Inflammatory macrophage treated with lipopolysaccharide for 1 hour (primary cell): Measurements from ENCODE around the gene ISM1.

Source experiments
- DNase-seq, 2 donors: peaks; one replicate each; pipeline ENCODE4 v3.0.0-alpha.2; 2020 to 2022

Gene ISM1

GRCh38 chr20:13320702-13321101, 99.6 kb downstream of the ISM1 start:
- no peak for DNase-seq

GRCh38 chr20:13321416-13321815, 100.3 kb downstream of the ISM1 start:
- no peak for DNase-seq

GRCh38 chr20:13322198-13322597, 101.1 kb downstream of the ISM1 start:
- DNase-seq, result no peak

DNA sequence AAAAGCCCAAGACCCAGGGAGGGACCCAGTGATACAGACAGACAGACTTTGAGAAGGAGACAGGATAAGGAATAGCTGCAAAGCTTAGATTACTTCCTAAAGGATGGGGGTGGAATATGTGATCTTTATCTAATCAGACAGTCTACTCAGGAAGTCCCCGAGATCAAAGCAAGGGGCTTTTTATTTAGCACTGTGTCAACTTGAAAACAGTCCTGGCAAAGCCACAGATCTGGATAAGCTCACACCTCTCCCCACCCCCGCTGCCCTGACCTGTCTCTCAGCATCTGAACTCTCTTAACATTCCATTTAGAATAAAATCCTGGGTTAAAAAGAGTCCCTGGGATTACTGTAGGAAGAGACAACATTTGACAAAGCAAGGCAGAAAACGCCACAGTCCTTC, 101.5 kb downstream of the ISM1 start:
- no peak for DNase-seq

- DNase-seq, result no peak
Observed at GRCh38 chr20:13325033-13325432, 104.0 kb downstream of the ISM1 start.

DNA sequence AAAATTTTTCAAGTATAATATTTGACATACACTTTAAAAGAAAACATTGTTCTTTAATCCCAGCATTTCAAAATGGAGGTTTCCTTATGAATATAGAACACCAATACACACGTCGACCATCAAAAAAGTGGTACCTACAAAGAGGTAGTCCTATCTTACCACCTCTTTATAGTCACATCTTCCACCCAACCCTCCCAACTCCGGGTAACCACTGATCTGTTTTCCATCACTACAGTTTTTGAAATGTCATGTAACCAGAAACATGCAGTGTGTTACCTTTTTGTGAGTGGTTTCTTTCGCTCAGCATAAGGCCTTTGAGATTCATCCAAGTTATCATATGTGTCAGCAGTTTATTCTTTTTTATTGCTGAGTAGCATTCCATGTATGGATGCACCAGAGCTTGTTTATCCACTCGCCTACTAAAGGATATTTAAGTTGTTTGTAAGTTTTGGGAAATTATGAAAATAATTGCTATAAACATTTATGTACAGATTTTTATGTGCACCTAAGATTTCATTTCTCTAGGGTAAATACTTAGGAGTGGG, 104.8 kb downstream of the ISM1 start:
- no peak for DNase-seq

GRCh38 chr20:13331536-13331935, 110.5 kb downstream of the ISM1 start:
- DNase-seq, result no peak

- DNase-seq, result no peak
Observed at GRCh38 chr20:13333036-13333435, 112.0 kb downstream of the ISM1 start.

- DNase-seq, result no peak
Observed at GRCh38 chr20:13333793-13334192, 112.7 kb downstream of the ISM1 start.

GRCh38 chr20:13336308-13337089, 115.4 kb downstream of the ISM1 start:
- no peak for DNase-seq

DNA sequence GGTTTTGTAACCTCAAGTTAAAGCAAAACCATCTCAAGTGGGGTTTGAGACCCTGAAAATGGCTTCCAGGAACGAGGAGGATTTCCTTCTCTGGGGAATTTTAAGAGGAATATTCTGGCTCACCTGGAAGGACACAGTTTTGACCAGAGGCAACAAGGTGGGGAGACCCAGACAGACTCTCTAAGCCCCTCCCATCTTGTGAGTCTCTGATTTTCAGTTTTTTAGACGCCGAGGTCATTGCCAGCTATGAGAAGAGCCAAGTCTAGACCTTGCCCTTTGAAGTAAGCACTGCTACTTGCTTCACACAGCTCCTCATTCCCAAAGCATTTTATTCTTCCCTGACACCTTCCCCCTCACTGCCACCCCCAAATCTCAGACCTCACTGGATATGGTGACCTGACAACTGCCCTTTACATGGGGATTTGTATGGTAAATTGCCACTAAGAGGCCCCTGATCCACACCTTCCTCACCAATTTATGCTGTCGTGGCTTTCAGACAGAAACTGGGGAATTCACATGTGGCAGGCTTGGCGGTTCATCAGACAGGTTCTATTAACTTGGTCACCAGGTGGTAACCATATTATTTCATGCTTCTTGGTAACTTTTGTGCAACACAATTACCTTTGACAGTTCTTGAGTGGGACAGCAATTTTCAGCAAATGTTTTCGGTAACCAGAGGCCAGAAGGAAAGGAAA, 116.2 kb downstream of the ISM1 start:
- no peak for DNase-seq

GRCh38 chr20:13338097-13338661, 117.1 kb downstream of the ISM1 start:
- DNase-seq, result no peak

- no peak for DNase-seq
Observed at GRCh38 chr20:13338999-13339411, 117.9 kb downstream of the ISM1 start.

DNA sequence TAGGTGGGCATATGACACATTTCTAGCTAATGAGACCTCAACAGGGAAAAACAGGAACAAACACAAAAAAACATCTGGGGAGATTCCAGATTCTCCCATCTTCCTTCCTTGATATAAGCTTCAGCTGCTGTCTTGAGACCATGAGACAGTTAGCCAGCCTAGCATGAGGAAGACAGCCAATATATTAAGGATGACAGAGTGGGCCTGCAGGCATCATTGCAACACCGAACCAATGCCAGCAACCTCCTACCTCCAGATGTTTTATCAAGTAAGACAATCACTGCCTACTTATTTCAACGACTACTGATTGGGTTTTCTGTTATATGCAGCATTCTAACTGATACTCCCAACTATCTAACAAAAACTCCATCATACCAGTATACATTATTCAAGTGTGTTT, 119.0 kb downstream of the ISM1 start:
- peak in 1 of 2 donors; percentile 2 for DNase-seq

DNA sequence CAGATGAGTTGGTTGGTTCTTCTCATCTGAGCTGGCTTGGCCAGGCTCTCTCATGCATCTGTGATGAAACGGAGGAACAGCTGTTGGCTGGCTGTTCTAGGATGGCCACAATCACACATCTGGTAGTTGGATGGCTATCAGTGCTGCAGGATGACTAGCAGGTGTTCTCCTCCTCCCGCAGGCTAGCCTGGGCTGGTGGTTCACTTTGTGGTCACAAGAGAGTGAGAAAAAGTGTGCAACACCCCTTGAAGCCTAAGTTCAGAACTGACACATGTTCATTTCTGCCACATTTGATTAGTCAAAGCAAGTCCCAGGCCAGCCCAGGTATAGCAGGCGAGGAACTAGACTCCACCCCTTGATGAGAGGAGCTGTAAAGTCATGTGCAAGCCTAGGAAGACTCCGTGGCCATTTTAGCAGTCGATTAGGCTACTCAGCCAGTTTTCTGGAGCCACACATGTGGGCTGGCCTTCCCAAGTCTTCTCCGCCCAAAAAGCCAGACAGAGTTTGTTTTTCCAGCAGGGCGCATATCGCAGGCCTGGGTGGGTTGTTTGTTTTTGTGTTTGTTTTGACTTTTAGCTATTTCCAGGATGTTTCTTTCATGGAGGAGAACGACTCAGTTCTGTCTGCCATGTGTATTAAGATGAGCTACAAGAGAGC, 120.8 kb downstream of the ISM1 start:
- no peak for DNase-seq

DNA sequence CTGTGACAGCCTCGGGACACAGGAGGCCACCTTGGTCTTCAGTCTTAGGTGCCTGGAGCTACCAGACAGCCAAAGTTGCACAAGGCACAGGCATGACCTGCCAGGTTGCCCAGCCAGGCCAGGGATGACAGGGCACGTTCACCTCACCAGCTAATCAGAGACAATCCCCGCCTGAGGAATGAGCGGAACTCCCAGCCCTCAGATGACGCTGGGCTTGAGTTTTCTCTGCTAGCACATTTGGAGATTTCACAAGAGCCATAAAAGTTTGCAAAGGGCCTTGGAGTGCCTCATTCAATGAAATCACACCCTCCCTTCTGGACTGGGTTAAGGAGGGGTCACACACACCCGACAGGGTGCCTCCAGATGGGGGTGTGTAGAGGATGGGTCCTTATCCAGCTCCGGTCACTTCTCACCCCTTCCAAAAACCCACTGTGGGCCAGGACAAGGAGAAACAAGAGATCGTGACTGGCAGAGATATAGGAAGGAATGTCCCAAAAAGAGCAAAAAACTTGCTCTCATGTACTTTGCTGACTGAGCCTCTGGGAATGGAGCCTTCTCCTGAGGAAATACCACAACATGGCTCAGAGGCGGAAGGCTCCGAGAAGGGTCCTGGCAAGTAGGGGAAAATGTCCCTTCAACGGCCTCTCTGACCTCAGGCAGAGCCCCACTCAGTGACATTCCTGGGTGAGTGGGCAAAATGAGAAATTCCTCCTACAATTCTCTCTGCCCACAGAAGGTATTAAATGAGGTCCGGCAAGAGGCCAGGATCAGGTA, 121.6 kb downstream of the ISM1 start:
- DNase-seq, result no peak

DNA sequence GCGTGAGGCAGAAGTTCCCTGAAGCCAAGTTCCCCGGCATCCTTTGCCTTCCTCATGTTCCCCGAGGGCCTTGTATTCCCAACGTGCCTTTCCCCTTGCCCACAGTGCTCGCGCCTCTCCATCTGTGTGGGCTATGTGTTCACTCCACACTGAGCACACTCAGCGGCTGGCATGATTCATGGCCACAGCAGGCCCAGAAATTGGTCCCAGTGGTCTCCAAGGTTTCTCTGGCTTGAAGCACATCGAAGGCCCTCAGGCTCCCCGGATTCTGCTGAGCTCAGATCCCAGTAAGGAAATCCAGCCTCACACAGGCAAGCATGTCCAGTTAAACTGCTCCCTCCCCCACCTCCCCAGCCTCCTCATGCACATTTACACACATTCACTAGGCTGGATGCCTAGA, 123.6 kb downstream of the ISM1 start:
- DNase-seq, result no peak

GRCh38 chr20:13348311-13349234, 127.5 kb downstream of the ISM1 start:
- no peak for DNase-seq

- DNase-seq, result no peak
Observed at GRCh38 chr20:13349235-13349604, 128.1 kb downstream of the ISM1 start.
